Glomerular endothelial cell (primary cell): Measurements from ENCODE around the gene PAQR3. TPM values are rescaled to one million over a fixed set of nuclear protein-coding genes. Genes with fewer than 3 reads are reported as not detected.

Experiments
- DNase-seq: peaks from one replicate; pipeline ENCODE4 v3.0.0-alpha.2; 2011; ENCODE audit warnings: low read depth, low spot score; ENCODE audit errors: extremely low read depth
- total RNA-seq: library from RNA; depleted of rRNA; stranded (reverse); fragments of >200 nt; gene quantifications from 2 replicates; pipeline ENCODE4 v1.2.3, GENCODE V29; 2015

PAQR3 gene
- total RNA-seq, 1 donor from 2014 or later: 15.2 TPM

GRCh38 chr4:78863254-78863869 lies 75.9 kb downstream of the PAQR3 start:
- DNase-seq: no peak

- DNase-seq: no peak
Observed at GRCh38 chr4:78862314-78862737, 76.9 kb downstream of the PAQR3 start.

Other genes with a start within 250 kb of the PAQR3 start
- 45.3 and 57.9 TPM in 2 replicates for gene BMP2K, start 163.1 kb downstream of the PAQR3 start, total RNA-seq